ENCODE results near the gene CAMKK2.

GRCh38 chr12:121205491-121205890, 91.0 kb downstream of the CAMKK2 start:
- TF ChIP-seq CTCF (IDR thresholded peaks at IDR 0.05; ENCODE audit: low read depth, low read length, poor library complexity, severe bottlenecking) (no peak), EZH2phosphoT487 (IDR thresholded peaks at IDR 0.05; ENCODE audit: borderline replicate concordance, low read length) (no peak)

Measured in DOHH2 (cell line).